HCT116 (cell line): ENCODE results near the gene ASAP2.

Experiments
- EZH2 ChIP-seq: fragments of 200-600 bp; sonication (generic); IDR thresholded peaks from 2 replicates; pipeline ENCODE4 v1.6.1; 2017; ENCODE audit warnings: antibody characterized with exemption, mixed run types
- POLR2A ChIP-seq: IDR thresholded peaks from 2 replicates; pipeline ENCODE4 v1.7.0; 2011; ENCODE audit warnings: borderline replicate concordance; ENCODE audit not compliant: insufficient read depth, insufficient read length; ENCODE audit errors: extremely low read depth

DNA sequence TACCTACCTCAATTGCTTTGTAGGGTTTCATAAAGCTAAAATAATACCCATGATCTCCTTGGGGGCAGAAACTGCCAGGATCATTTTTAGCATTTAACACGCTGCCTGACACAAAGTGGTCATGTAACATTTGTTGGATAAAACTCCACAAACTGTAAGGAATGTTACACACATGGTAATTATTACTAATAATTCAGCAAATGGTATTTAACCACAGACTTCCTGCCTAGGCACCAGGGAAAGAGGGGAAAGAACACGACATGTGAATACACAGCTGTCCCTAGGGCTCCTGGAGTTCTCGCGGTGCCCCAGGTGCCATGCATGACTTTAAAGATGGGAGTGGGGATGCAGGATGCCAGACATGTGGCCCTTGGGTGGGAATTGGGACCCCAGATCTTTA is 43.5 kb downstream of the ASAP2 start:
- TF ChIP-seq EZH2 = no peak
- no peak for TF ChIP-seq POLR2A
